Measurements from ENCODE around the gene BATF. TPM values are rescaled to one million over a fixed set of nuclear protein-coding genes. Genes with fewer than 3 reads are reported as not detected.
A peak's percentile ranks its signal among the peaks of the same experiment; 100 is the strongest.
"Not testable (repeated sequence)": the region's sequence is repeated elsewhere in the genome, so short reads cannot be mapped to it uniquely, and the experiment has no call there.

The BATF gene
- polyA plus RNA-seq (2012; ENCODE audit: missing spikeins) = 72.4 TPM

GRCh38 chr14:75522224-75522982, at the start of gene BATF:
TSS of gene BATF (plus strand) at chr14:75522469. CDS start at chr14:75522683, 214 bp downstream.
- TF ChIP-seq TAF1 (IDR thresholded peaks at IDR 0.05; ENCODE audit: borderline replicate concordance, low read depth, low read length) (peak; percentile 88), POLR2A (IDR thresholded peaks at IDR 0.05; ENCODE audit: low read depth, low read length) (peak; percentile 93), POLR2AphosphoS5 (IDR thresholded peaks at IDR 0.05; ENCODE audit: low read depth, low read length) (peak; percentile 96)
- DNase-seq (ENCODE audit: insufficient read length) (peak; percentile 46), FAIRE-seq (peak; percentile 91)

- FAIRE-seq; DNase-seq (ENCODE audit: insufficient read length): not testable (repeated sequence)
These were observed 48.1 kb upstream of the BATF start for GRCh38 chr14:75474127-75474526.

- TF ChIP-seq TAF1 (IDR thresholded peaks at IDR 0.05; ENCODE audit: borderline replicate concordance, low read depth, low read length) = no peak
- no peak for TF ChIP-seq POLR2AphosphoS5 (IDR thresholded peaks at IDR 0.05; ENCODE audit: low read depth, low read length)
- no peak for TF ChIP-seq POLR2A (IDR thresholded peaks at IDR 0.05; ENCODE audit: low read depth, low read length)
- no peak for DNase-seq (ENCODE audit: insufficient read length)
- no peak for FAIRE-seq
These were observed 45.8 kb upstream of the BATF start for GRCh38 chr14:75476274-75476995.

GRCh38 chr14:75477881-75478280, 44.4 kb upstream of the BATF start:
- TF ChIP-seq POLR2A (IDR thresholded peaks at IDR 0.05; ENCODE audit: low read depth, low read length) (no peak), TAF1 (IDR thresholded peaks at IDR 0.05; ENCODE audit: borderline replicate concordance, low read depth, low read length) (no peak), POLR2AphosphoS5 (IDR thresholded peaks at IDR 0.05; ENCODE audit: low read depth, low read length) (no peak)
- DNase-seq (ENCODE audit: insufficient read length) = no peak
- no peak for FAIRE-seq

- no peak for TF ChIP-seq POLR2A (IDR thresholded peaks at IDR 0.05; ENCODE audit: low read depth, low read length)
- TF ChIP-seq TAF1 (IDR thresholded peaks at IDR 0.05; ENCODE audit: borderline replicate concordance, low read depth, low read length) = no peak
- no peak for TF ChIP-seq POLR2AphosphoS5 (IDR thresholded peaks at IDR 0.05; ENCODE audit: low read depth, low read length)
- FAIRE-seq (peak; percentile 86), DNase-seq (ENCODE audit: insufficient read length) (peak; percentile 60)
These were observed 42.3 kb upstream of the BATF start for GRCh38 chr14:75479770-75480600.

- FAIRE-seq = no peak
- DNase-seq (ENCODE audit: insufficient read length) = no peak
- TF ChIP-seq TAF1 (IDR thresholded peaks at IDR 0.05; ENCODE audit: borderline replicate concordance, low read depth, low read length) = no peak
- TF ChIP-seq POLR2AphosphoS5 (IDR thresholded peaks at IDR 0.05; ENCODE audit: low read depth, low read length) = no peak
- no peak for TF ChIP-seq POLR2A (IDR thresholded peaks at IDR 0.05; ENCODE audit: low read depth, low read length)
These were observed 39.9 kb upstream of the BATF start for GRCh38 chr14:75482366-75482765.

- TF ChIP-seq POLR2AphosphoS5 (IDR thresholded peaks at IDR 0.05; ENCODE audit: low read depth, low read length) (no peak), POLR2A (IDR thresholded peaks at IDR 0.05; ENCODE audit: low read depth, low read length) (no peak), TAF1 (IDR thresholded peaks at IDR 0.05; ENCODE audit: borderline replicate concordance, low read depth, low read length) (no peak)
These were observed 37.4 kb upstream of the BATF start for GRCh38 chr14:75484711-75485429.

GRCh38 chr14:75486318-75486717, 36.0 kb upstream of the BATF start:
- no peak for FAIRE-seq
- DNase-seq (ENCODE audit: insufficient read length) = no peak
- TF ChIP-seq POLR2A (IDR thresholded peaks at IDR 0.05; ENCODE audit: low read depth, low read length) (no peak), TAF1 (IDR thresholded peaks at IDR 0.05; ENCODE audit: borderline replicate concordance, low read depth, low read length) (no peak), POLR2AphosphoS5 (IDR thresholded peaks at IDR 0.05; ENCODE audit: low read depth, low read length) (no peak)

More at GRCh38 chr14:75484711-75485429, 37.4 kb upstream of the BATF start:
- DNase-seq (ENCODE audit: insufficient read length) (no peak), FAIRE-seq (no peak)

GRCh38 chr14:75487155-75487671, 35.1 kb upstream of the BATF start:
- FAIRE-seq (peak; percentile 71), DNase-seq (ENCODE audit: insufficient read length) (no peak)
- TF ChIP-seq POLR2A (IDR thresholded peaks at IDR 0.05; ENCODE audit: low read depth, low read length) (no peak), POLR2AphosphoS5 (IDR thresholded peaks at IDR 0.05; ENCODE audit: low read depth, low read length) (no peak), TAF1 (IDR thresholded peaks at IDR 0.05; ENCODE audit: borderline replicate concordance, low read depth, low read length) (no peak)

- no peak for FAIRE-seq
- no peak for TF ChIP-seq TAF1 (IDR thresholded peaks at IDR 0.05; ENCODE audit: borderline replicate concordance, low read depth, low read length)
- DNase-seq (ENCODE audit: insufficient read length) = no peak
These were observed 32.8 kb upstream of the BATF start for GRCh38 chr14:75489480-75489837.
